A549 (cell line): Measurements from ENCODE around the gene GOLGA8B. TPM values are rescaled to one million over a fixed set of nuclear protein-coding genes. Genes with fewer than 3 reads are reported as not detected.

Experiments used
- ATAC-seq, 2 experiments: fragments of 200-7000 bp in 1 of 2; fragments of >200 bp in 1 of 2; cut with Nextera tagmentation in 1 of 2; cut with Tn5 transposase in 1 of 2; 3 replicates each; pipeline versions ENCODE4 v1.8.0 to v1.9.1; 2018 to 2020; ENCODE audit warnings: mild to moderate bottlenecking in 1 of 2, moderate library complexity in 1 of 2
- CTCF ChIA-PET: fragments of 300-600 bp; sonication (Branson Sonifier 250); formaldehyde crosslinking; extraction: SDS; loops from one replicate; lab custom pipeline; 2021; ENCODE audit warnings: antibody characterized with exemption, inconsistent platforms; lab: Yijun Ruan, JAX
- POLR2A ChIA-PET: fragments of 350-600 bp; formaldehyde crosslinking; extraction: SDS; loops from one replicate; lab custom pipeline; 2021; ENCODE audit warnings: antibody characterized with exemption, inconsistent platforms; lab: Yijun Ruan, JAX
- DNase-seq, 2 experiments: peaks; one replicate each; pipeline versions ENCODE4 v3.0.0 to v3.0.0-alpha.2; 2011 to 2016; ENCODE audit warnings: low read depth in 1 of 2, low spot score in 1 of 2
- FAIRE-seq: peaks from 2 replicates; lab custom pipeline; 2011; peaks lifted over from hg19 to GRCh38; lab: Jason Lieb, UNC
- H3K27ac ChIP-seq, 2 experiments: fragments of >200 bp; sonication (Bioruptor Twin); formaldehyde crosslinking; 3 replicates each; pipeline ENCODE4 v1.5.1; 2016 to 2017
- H3K4me1 ChIP-seq: fragments of >200 bp; sonication (Bioruptor Twin); formaldehyde crosslinking; 3 replicates; pipeline ENCODE4 v1.6.1; 2016
- H3K4me2 ChIP-seq: fragments of >200 bp; sonication (Bioruptor Twin); formaldehyde crosslinking; 3 replicates; pipeline ENCODE4 v1.6.1; 2016
- H3K4me3 ChIP-seq: fragments of >200 bp; sonication (Bioruptor Twin); formaldehyde crosslinking; 3 replicates; pipeline ENCODE4 v1.5.1; 2016
- H3K9me3 ChIP-seq: fragments of >200 bp; sonication (Bioruptor Twin); formaldehyde crosslinking; 3 replicates; pipeline ENCODE4 v1.6.1; 2016
- CBX8 ChIP-seq: fragments of 200-600 bp; sonication (generic); IDR thresholded peaks from 2 replicates; pipeline ENCODE4 v1.6.1; 2016
- CEBPB ChIP-seq, 2 experiments: fragments of >200 bp in 1 of 2; sonication (Bioruptor Twin) in 1 of 2; formaldehyde crosslinking in 1 of 2; IDR thresholded peaks; 2 replicates each; pipeline ENCODE4 v1.6.1; 2012 to 2016
- CHD4 ChIP-seq: fragments of 200-600 bp; sonication (generic); IDR thresholded peaks from 2 replicates; pipeline ENCODE4 v1.6.1; 2016; ENCODE audit warnings: antibody characterized with exemption, mild to moderate bottlenecking, borderline replicate concordance
- FOSB ChIP-seq: fragments of 250-450 bp; sonication (Bioruptor Pico); IDR thresholded peaks from 2 replicates; pipeline ENCODE4 v1.5.0; 2020; ENCODE audit warnings: mild to moderate bottlenecking, moderate library complexity
- FOSL2 ChIP-seq, 2 experiments: fragments of 450-650 bp in 1 of 2; fragments of >200 bp in 1 of 2; sonication (Bioruptor Twin) in 1 of 2; formaldehyde crosslinking; IDR thresholded peaks; 2 replicates each; pipeline versions ENCODE4 v1.5.0 to v1.6.1; 2016 to 2020; ENCODE audit warnings: mild to moderate bottlenecking in 1 of 2, moderate library complexity in 1 of 2
- FOXS1 ChIP-seq: fragments of 250-450 bp; sonication (Bioruptor Pico); IDR thresholded peaks from 2 replicates; pipeline ENCODE4 v1.5.0; 2020; ENCODE audit warnings: mild to moderate bottlenecking, moderate library complexity
- GATA3 ChIP-seq: IDR thresholded peaks from 2 replicates; pipeline ENCODE4 v1.6.1; 2012; ENCODE audit warnings: borderline replicate concordance
- HEYL ChIP-seq: fragments of 250-450 bp; sonication (Bioruptor Pico); IDR thresholded peaks from 2 replicates; pipeline ENCODE4 v1.8.0; 2021; ENCODE audit warnings: mild to moderate bottlenecking, moderate library complexity
- HOXA7 ChIP-seq: fragments of 250-450 bp; sonication (Bioruptor Pico); IDR thresholded peaks from 2 replicates; pipeline ENCODE4 v1.5.0; 2020; ENCODE audit warnings: mild to moderate bottlenecking, moderate library complexity
- JUN ChIP-seq, 2 experiments: fragments of >200 bp; sonication (Bioruptor Twin); formaldehyde crosslinking; IDR thresholded peaks; 2 replicates in 1 of 2; 3 replicates in 1 of 2; pipeline ENCODE4 v1.6.1; 2016 to 2017
- JUNB ChIP-seq: fragments of >200 bp; sonication (Bioruptor Twin); formaldehyde crosslinking; IDR thresholded peaks from 2 replicates; pipeline ENCODE4 v1.6.1; 2016
- MAFK ChIP-seq: fragments of 450-650 bp; IDR thresholded peaks from 2 replicates; pipeline ENCODE4 v1.6.1; 2014; ENCODE audit not compliant: partially characterized antibody
- MAZ ChIP-seq: fragments of 150-350 bp; IDR thresholded peaks from 2 replicates; pipeline ENCODE4 v1.6.1; 2014; ENCODE audit warnings: antibody characterized with exemption, low read depth, low read length, borderline replicate concordance
- NFE2L2 ChIP-seq: fragments of 150-350 bp; conservative IDR thresholded peaks from 2 replicates; pipeline ENCODE4 v1.6.1; 2014; ENCODE audit warnings: low read length
- RAD21 ChIP-seq, 2 experiments: fragments of >200 bp in 1 of 2; sonication (Bioruptor Twin) in 1 of 2; formaldehyde crosslinking in 1 of 2; IDR thresholded peaks in 1 of 2; conservative IDR thresholded peaks in 1 of 2; 2 replicates in 1 of 2; 3 replicates in 1 of 2; pipeline ENCODE4 v1.6.1; 2012 to 2018; ENCODE audit warnings: inconsistent platforms in 1 of 2
- RCOR1 ChIP-seq: fragments of 150-350 bp; IDR thresholded peaks from 2 replicates; pipeline ENCODE4 v1.6.1; 2014; ENCODE audit warnings: antibody characterized with exemption, low read length, low read depth
- TP53 ChIP-seq: fragments of 250-450 bp; sonication (Bioruptor Pico); IDR thresholded peaks from 2 replicates; pipeline ENCODE4 v1.5.0; 2021; ENCODE audit warnings: mild to moderate bottlenecking, moderate library complexity
- ZC3H11A ChIP-seq: fragments of 450-650 bp; IDR thresholded peaks from 2 replicates; pipeline ENCODE4 v1.6.1; 2014; ENCODE audit warnings: antibody characterized with exemption, mild to moderate bottlenecking
- WGBS: methylation state at CpG from one replicate; pipeline ENCODE4 v1.1.6; 2017; ENCODE audit errors: missing lambda C conversion rate; 5-methylcytosine and 5-hydroxymethylcytosine counted together
- polyA plus RNA-seq, 4 experiments: library from polyadenylated mRNA; depleted of rRNA in 3 of 4; stranded (reverse); fragments of >200 nt; fragmentation: RNase III in 1 of 4; extraction: RNeasy Plus Mini Kit Qiagen cat#74134 plus additional on column Dnase treatment in 1 of 4; gene quantifications; 2 replicates in 3 of 4; 3 replicates in 1 of 4; pipeline ENCODE4 v1.2.3, GENCODE V29; 2011 to 2017
- TF ChIP-seq, protein P1 (sequence below): fragments of 250-450 bp; sonication (Bioruptor Pico); IDR thresholded peaks from 2 replicates; pipeline ENCODE4 v1.5.0; 2020; ENCODE audit warnings: low read depth, mild to moderate bottlenecking, moderate library complexity
- TF ChIP-seq, protein P2 (sequence below): fragments of >200 bp; sonication (Bioruptor Twin); formaldehyde crosslinking; IDR thresholded peaks from 3 replicates; pipeline ENCODE4 v1.6.1; 2016
- TF ChIP-seq, protein P3 (sequence below): fragments of 150-350 bp; IDR thresholded peaks from 2 replicates; pipeline ENCODE4 v1.6.1; 2014; ENCODE audit warnings: low read depth, mild to moderate bottlenecking, low read length

Gene GOLGA8B
- polyA plus RNA-seq, 2 of the 4 experiments (the other 2 are of a cell fraction): 38.1 to 49.0 TPM

DNA sequence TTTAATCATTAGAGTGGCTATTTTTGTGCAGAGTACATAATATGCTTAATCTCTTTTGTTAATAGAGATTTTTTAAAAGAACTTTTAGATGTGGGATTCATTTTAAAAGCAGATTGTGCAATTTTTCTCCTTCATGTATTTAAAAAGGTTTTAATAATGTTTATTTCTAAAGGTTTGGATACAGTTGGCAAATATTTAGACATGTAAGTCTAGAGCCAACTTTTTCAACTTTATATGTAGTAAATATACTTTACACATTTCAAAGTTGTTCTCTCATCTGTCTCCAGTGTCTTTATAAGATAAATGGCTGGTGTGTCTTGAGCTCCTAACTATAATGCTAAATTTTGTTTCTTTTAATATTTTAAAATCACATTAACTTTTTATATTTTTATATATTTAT, 22.7 kb upstream of the GOLGA8B start:
- no peak for TF ChIP-seq CEBPB (IDR thresholded peaks at IDR 0.05)
- TF ChIP-seq FOSL2 (IDR thresholded peaks at IDR 0.05): no peak
- TF ChIP-seq FOSL2 (CRISPR knock-in tag; IDR thresholded peaks at IDR 0.05): no peak
- no peak for TF ChIP-seq MAFK
- no peak for TF ChIP-seq TP53 (CRISPR knock-in tag)
- no peak for TF ChIP-seq NFE2L2
- no peak for TF ChIP-seq RAD21 (conservative IDR thresholded peaks at IDR 0.05 in 1 of 2, IDR thresholded peaks at IDR 0.05 in 1 of 2)
- TF ChIP-seq, protein P1, sequence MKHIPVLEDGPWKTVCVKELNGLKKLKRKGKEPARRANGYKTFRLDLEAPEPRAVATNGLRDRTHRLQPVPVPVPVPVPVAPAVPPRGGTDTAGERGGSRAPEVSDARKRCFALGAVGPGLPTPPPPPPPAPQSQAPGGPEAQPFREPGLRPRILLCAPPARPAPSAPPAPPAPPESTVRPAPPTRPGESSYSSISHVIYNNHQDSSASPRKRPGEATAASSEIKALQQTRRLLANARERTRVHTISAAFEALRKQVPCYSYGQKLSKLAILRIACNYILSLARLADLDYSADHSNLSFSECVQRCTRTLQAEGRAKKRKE (CRISPR knock-in tag): no peak
- no peak for TF ChIP-seq HEYL (CRISPR knock-in tag)
- TF ChIP-seq RCOR1: no peak
- no peak for TF ChIP-seq MAZ
- no peak for TF ChIP-seq CHD4
- TF ChIP-seq ZC3H11A: no peak
- TF ChIP-seq, protein P2, sequence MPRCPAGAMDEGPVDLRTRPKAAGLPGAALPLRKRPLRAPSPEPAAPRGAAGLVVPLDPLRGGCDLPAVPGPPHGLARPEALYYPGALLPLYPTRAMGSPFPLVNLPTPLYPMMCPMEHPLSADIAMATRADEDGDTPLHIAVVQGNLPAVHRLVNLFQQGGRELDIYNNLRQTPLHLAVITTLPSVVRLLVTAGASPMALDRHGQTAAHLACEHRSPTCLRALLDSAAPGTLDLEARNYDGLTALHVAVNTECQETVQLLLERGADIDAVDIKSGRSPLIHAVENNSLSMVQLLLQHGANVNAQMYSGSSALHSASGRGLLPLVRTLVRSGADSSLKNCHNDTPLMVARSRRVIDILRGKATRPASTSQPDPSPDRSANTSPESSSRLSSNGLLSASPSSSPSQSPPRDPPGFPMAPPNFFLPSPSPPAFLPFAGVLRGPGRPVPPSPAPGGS: no peak
- TF ChIP-seq JUNB: no peak
- no peak for TF ChIP-seq FOSB (CRISPR knock-in tag)
- Histone ChIP-seq H3K27ac (no peak overlapping the region), H3K4me1 (no peaks in the 10 kb centered on the region), H3K9me3 (no peaks in the 10 kb centered on the region), H3K4me3 (no peak overlapping the region), H3K4me2 (no peak overlapping the region)
- CTCF ChIA-PET: no interaction called here
- ATAC-seq: no peak
- FAIRE-seq: no peak
- no peak for DNase-seq
- POLR2A ChIA-PET: no interaction called here

DNA sequence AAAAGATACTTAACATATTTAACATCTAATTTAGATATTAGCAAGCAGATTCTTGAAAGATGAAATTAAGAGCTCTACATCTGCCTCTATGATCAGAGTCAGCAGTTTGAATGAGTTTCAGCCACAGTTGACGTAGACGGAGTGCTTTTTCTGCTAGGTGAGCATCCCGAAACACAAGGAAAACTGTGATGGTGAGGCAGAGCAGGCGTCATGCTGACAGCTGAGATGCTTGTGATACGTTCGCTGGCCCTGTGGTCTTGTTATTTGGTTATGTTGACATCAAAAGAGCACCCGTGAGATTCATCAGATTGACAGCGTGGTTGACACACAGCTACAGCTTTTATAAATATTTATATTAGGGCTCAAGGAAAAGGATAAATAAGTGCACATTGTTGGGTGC, 19.6 kb upstream of the GOLGA8B start:
- ATAC-seq (no peak), FAIRE-seq (no peak)
- CTCF ChIA-PET: interaction anchor here (0.5 to 1.5 kb wide), 2 partner anchors 317 to 502 kb away, joined by 4 to 5 read pairs; no protein-coding TSS in a partner anchor

DNA sequence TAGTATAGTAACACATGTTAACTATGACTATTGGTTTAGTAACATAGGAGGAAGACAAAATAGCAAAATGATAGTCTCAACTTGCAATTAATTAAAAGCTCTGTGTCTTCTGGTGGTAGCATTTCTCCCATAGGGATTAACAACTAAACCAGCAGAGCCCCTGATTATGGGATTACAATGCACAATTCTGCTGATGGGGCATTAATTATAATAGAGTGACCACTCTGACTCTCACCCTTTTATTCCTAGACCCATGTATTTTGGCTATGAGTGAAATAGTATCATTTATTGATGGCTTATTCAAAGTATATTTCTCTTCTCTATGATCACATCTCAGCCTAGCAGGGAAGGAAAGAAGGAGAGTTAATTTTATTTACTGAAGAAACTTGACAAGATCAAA, 17.5 kb upstream of the GOLGA8B start:
- H3K4me1 ChIP-seq: no peaks in the 10 kb centered on the region
- H3K9me3 ChIP-seq: no peaks in the 10 kb centered on the region
- POLR2A ChIA-PET: no interaction called here
- CTCF ChIA-PET: no interaction called here
- H3K4me2 ChIP-seq: no peak overlapping the region
- no peak overlapping the region for H3K4me3 ChIP-seq
- no peak overlapping the region for H3K27ac ChIP-seq
- DNase-seq (no peak), FAIRE-seq (no peak), ATAC-seq (no peak)
- TF ChIP-seq JUN (IDR thresholded peaks at IDR 0.05): no peak
- peak; percentile 81 for TF ChIP-seq MAFK

More for the DNA sequence above, 19.6 kb upstream of the GOLGA8B start:
- 27% methylated on average over 8 of the region's 8 CpGs for WGBS
- no peak for TF ChIP-seq FOSB (CRISPR knock-in tag)
- no peak for DNase-seq
- Histone ChIP-seq H3K4me3 (no peak overlapping the region), H3K4me2 (no peak overlapping the region), H3K9me3 (no peaks in the 10 kb centered on the region), H3K27ac (no peak overlapping the region), H3K4me1 (no peaks in the 10 kb centered on the region)
- POLR2A ChIA-PET: no interaction called here

DNA sequence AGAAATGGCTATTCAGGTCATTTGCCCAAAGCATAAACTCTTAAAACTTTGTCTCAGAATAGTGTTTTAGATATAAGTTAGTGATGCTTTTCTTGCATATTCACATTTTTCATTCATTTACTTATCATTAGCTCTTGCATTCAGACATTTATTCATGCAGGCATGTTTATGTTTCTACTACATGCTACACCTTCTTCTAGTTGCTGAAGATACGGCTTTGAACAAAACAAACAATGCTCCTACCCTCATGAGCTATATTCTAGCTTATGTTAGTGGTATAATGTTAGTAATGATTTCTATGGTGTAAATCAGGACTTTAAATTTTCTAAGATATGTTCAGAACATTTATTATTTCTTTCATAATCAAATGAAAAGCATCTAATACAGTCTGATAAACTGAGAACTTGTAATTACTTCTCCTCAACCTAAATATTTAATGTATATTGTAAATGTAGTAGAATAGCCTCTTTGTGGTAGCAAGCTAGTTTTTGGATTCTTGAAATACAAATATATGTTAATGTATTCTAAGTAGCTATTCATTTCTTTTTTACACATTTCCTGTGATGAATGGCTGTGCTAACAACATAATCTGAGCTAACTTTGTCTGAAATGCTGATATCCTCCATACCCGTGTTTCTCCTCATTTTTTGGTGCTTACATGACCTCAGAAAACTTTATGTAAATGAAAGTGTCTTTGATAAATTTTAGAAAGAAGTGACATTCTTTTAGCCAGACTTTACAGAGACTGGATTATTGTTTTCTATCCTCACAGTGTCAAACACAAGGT, 15.5 kb upstream of the GOLGA8B start:
- Histone ChIP-seq H3K4me1 (no peaks in the 10 kb centered on the region), H3K9me3 (no peaks in the 10 kb centered on the region), H3K4me2 (no peak overlapping the region), H3K27ac (no peak overlapping the region), H3K4me3 (no peak overlapping the region)
- ATAC-seq (no peak), DNase-seq (no peak), FAIRE-seq (peak; percentile 63)
- TF ChIP-seq FOXS1 (CRISPR knock-in tag): no peak
- no peak for TF ChIP-seq CBX8
- TF ChIP-seq, protein P3, sequence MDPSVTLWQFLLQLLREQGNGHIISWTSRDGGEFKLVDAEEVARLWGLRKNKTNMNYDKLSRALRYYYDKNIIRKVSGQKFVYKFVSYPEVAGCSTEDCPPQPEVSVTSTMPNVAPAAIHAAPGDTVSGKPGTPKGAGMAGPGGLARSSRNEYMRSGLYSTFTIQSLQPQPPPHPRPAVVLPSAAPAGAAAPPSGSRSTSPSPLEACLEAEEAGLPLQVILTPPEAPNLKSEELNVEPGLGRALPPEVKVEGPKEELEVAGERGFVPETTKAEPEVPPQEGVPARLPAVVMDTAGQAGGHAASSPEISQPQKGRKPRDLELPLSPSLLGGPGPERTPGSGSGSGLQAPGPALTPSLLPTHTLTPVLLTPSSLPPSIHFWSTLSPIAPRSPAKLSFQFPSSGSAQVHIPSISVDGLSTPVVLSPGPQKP: no peak
- TF ChIP-seq GATA3: no peak
- TF ChIP-seq JUNB: no peak
- no peak for TF ChIP-seq HOXA7 (CRISPR knock-in tag)
- no peak for TF ChIP-seq CHD4
- no peak for TF ChIP-seq MAFK
- 20% methylated on average over 2 of the region's 2 CpGs for WGBS
- ChIA-PET CTCF (no interaction called here), POLR2A (no interaction called here)
